ENCODE measurements around the gene SUPV3L1.
"Not testable (repeated sequence)": the region's sequence is repeated elsewhere in the genome, so short reads cannot be mapped to it uniquely, and the experiment has no call there.

Gene SUPV3L1

GRCh38 chr10:69179743-69180524, at the start of gene SUPV3L1:
TSS of gene SUPV3L1 (plus strand) at chr10:69180234. CDS start at chr10:69180292, 58 bp downstream.
- ChIA-PET CTCF (no interaction called here), POLR2A (interaction anchor here (0.6 kb wide), 1 partner anchor 51 kb away, joined by 3 read pairs; no protein-coding TSS in a partner anchor)
- DNase-seq (ENCODE audit: extremely low spot score), result peak; percentile 93
- no peak for TF ChIP-seq CTCF (IDR thresholded peaks at IDR 0.05; ENCODE audit: control extremely low read depth, extremely low read depth, low read depth, missing control alignments)

DNA sequence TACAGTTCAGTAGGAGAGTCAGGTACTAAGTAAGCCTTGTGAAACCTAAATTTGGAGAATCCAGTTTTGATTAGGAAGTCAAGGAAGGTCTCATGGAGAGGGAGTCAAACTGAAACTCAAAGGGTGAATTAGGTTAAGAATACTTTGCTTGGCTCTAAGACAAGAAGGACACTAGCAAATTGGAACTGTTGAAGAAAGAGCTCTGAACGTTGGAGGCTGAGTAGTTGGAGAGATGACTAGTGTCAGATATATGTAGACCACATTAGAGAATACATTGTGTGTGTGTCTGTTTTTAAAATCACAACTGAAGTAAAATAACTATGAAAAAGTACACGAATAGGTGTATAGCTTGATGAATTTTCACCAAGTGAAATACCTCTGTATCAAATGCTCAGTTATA, 49.8 kb upstream of the SUPV3L1 start:
- TF ChIP-seq CTCF (IDR thresholded peaks at IDR 0.05; ENCODE audit: control extremely low read depth, extremely low read depth, low read depth, missing control alignments), result no peak
- CTCF ChIA-PET, result interaction anchor here (0.8 to 1.9 kb wide), 3 partner anchors 21 to 126 kb away, joined by 3 to 4 read pairs (median 4); no protein-coding TSS in a partner anchor
- POLR2A ChIA-PET, result no interaction called here
- DNase-seq (ENCODE audit: extremely low spot score), result no peak

GRCh38 chr10:69139961-69140360, 40.1 kb upstream of the SUPV3L1 start:
- POLR2A ChIA-PET, result no interaction called here
- no peak for DNase-seq (ENCODE audit: extremely low spot score)
- CTCF ChIA-PET, result interaction anchor here (1.0 to 1.5 kb wide), 3 partner anchors 9 to 19 kb away, joined by 3 to 4 read pairs (median 3); no protein-coding TSS in a partner anchor
- no peak for TF ChIP-seq CTCF (IDR thresholded peaks at IDR 0.05; ENCODE audit: control extremely low read depth, extremely low read depth, low read depth, missing control alignments)

- no peak for DNase-seq (ENCODE audit: extremely low spot score)
- CTCF ChIA-PET, result interaction anchor here (1.5 kb wide), 1 partner anchor 16 kb away, joined by 4 read pairs; no protein-coding TSS in a partner anchor
- POLR2A ChIA-PET, result no interaction called here
- TF ChIP-seq CTCF (IDR thresholded peaks at IDR 0.05; ENCODE audit: control extremely low read depth, extremely low read depth, low read depth, missing control alignments), result no peak
These were observed 38.7 kb upstream of the SUPV3L1 start for GRCh38 chr10:69141304-69141703.

DNA sequence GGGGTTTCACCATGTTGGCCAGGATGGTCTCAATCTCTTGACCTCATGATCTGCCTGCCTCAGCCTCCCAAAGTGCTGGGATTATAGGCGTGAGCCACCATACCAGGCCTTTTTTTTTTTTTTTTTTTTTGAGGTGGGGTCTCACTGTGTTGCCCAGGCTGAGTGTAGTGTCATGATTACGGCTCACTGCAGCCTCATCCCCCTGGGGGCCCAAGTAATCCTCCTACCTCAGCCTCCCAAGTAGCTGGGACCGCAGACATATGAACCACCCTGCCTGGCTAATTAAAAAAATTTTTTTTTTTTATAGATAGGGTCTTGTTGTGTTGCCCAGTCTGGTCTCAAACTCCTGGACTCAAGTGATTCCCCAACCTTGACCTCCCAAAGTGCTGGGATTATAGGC, 38.0 kb upstream of the SUPV3L1 start:
- DNase-seq (ENCODE audit: extremely low spot score); POLR2A ChIA-PET: not testable (repeated sequence)
- CTCF ChIA-PET, result interaction anchor here (1.7 to 1.9 kb wide), 2 partner anchors 10 to 13 kb away, joined by 3 to 5 read pairs; no protein-coding TSS in a partner anchor

DNA sequence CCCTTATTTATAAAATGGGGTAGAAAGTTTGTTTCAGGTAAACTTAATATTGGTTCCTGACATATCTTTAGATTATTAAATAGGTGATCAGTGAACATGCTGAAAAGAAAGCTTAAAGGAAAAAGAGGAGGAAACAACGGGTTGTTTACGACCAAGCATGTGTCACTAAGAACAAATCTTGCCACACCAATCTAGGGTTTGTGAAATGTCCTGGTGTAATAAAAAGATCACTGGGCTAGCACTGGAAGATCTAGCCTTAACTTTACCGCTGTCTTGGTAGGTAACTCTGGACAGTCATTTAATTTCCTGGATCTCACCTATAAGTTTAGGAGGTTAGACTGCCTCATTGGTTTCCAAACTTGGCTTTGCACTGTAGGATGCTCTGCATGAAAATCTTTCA, 37.1 kb upstream of the SUPV3L1 start:
- DNase-seq (ENCODE audit: extremely low spot score), result no peak
- TF ChIP-seq CTCF (IDR thresholded peaks at IDR 0.05; ENCODE audit: control extremely low read depth, extremely low read depth, low read depth, missing control alignments), result no peak
- ChIA-PET POLR2A (no interaction called here), CTCF (interaction anchor here (1.0 to 1.9 kb wide), 5 partner anchors 10 to 184 kb away, joined by 3 to 6 read pairs (median 3); partner anchors contain the start of gene KIFBP)

- no peak for TF ChIP-seq CTCF (IDR thresholded peaks at IDR 0.05; ENCODE audit: control extremely low read depth, extremely low read depth, low read depth, missing control alignments)
- DNase-seq (ENCODE audit: extremely low spot score), result no peak
- ChIA-PET CTCF (no interaction called here), POLR2A (no interaction called here)
These were observed 34.7 kb upstream of the SUPV3L1 start for GRCh38 chr10:69145329-69145728.

All from GM10248 (cell line).